HepG2 (cell line): Measurements from ENCODE around the gene RSRC2. TPM values are rescaled to one million over a fixed set of nuclear protein-coding genes. Genes with fewer than 3 reads are reported as not detected.
A peak's percentile ranks its signal among the peaks of the same experiment; 100 is the strongest.

ENCODE experiments used
- BCL6 ChIP-seq: IDR thresholded peaks from 2 replicates; pipeline ENCODE4 v1.6.1; 2016; ENCODE audit warnings: missing genetic modification reagents, missing compliant biosample characterization
- CEBPG ChIP-seq: IDR thresholded peaks from 2 replicates; pipeline ENCODE4 v1.6.1; 2016
- CENPX ChIP-seq: sonication (generic); formaldehyde crosslinking; IDR thresholded peaks from 2 replicates; pipeline ENCODE4 v1.9.0; 2021; ENCODE audit warnings: mild to moderate bottlenecking, missing genetic modification reagents, moderate library complexity
- FIP1L1 ChIP-seq: fragments of 200-400 bp; formaldehyde crosslinking; IDR thresholded peaks from 2 replicates; pipeline ENCODE4 v1.6.1; 2018; ENCODE audit warnings: low read depth, mild to moderate bottlenecking, low read length, moderate library complexity, borderline replicate concordance; ENCODE audit not compliant: insufficient read depth
- FOSL1 ChIP-seq: sonication (generic); formaldehyde crosslinking; IDR thresholded peaks from 2 replicates; pipeline ENCODE4 v1.9.0; 2021; ENCODE audit warnings: missing genetic modification reagents, borderline replicate concordance
- FOSL2 ChIP-seq: sonication (generic); formaldehyde crosslinking; IDR thresholded peaks from 2 replicates; pipeline ENCODE4 v1.4.0; 2020; ENCODE audit warnings: missing genetic modification reagents
- GFI1 ChIP-seq: sonication (generic); formaldehyde crosslinking; IDR thresholded peaks from 2 replicates; pipeline ENCODE4 v1.5.0; 2020; ENCODE audit warnings: missing genetic modification reagents, mild to moderate bottlenecking, borderline replicate concordance
- GMEB1 ChIP-seq: sonication (generic); formaldehyde crosslinking; IDR thresholded peaks from 2 replicates; pipeline ENCODE4 v1.5.1; 2020; ENCODE audit warnings: missing genetic modification reagents, mild to moderate bottlenecking, borderline replicate concordance
- GTF2F1 ChIP-seq: fragments of 150-350 bp; IDR thresholded peaks from 2 replicates; pipeline ENCODE4 v1.6.1; 2014; ENCODE audit warnings: low read length
- MEIS1 ChIP-seq: sonication (generic); formaldehyde crosslinking; IDR thresholded peaks from 2 replicates; pipeline ENCODE4 v1.9.0; 2021; ENCODE audit warnings: mild to moderate bottlenecking, missing genetic modification reagents, moderate library complexity, borderline replicate concordance
- REL ChIP-seq: sonication (generic); formaldehyde crosslinking; conservative IDR thresholded peaks from 2 replicates; pipeline ENCODE4 v1.8.0; 2022; ENCODE audit warnings: mild to moderate bottlenecking, missing genetic modification reagents, moderate library complexity
- RFX5 ChIP-seq: IDR thresholded peaks from 2 replicates; pipeline ENCODE4 v1.6.1; 2011; ENCODE audit warnings: low read depth, low read length, improper control_type of control experiment
- RXRB ChIP-seq: IDR thresholded peaks from 2 replicates; pipeline ENCODE4 v1.6.1; 2016; ENCODE audit warnings: borderline replicate concordance, missing genetic modification reagents, missing compliant biosample characterization
- SMARCC2 ChIP-seq: fragments of 450-650 bp; IDR thresholded peaks from 2 replicates; pipeline ENCODE4 v1.6.1; 2017; ENCODE audit warnings: antibody characterized with exemption, mild to moderate bottlenecking
- YEATS2 ChIP-seq: sonication (generic); formaldehyde crosslinking; IDR thresholded peaks from 2 replicates; pipeline ENCODE4 v1.4.0; 2020; ENCODE audit warnings: missing genetic modification reagents, borderline replicate concordance
- ZHX1 ChIP-seq: sonication (generic); formaldehyde crosslinking; IDR thresholded peaks from 2 replicates; pipeline ENCODE4 v1.8.1; 2022; ENCODE audit warnings: low read depth, mild to moderate bottlenecking, missing genetic modification reagents
- ZNF274 ChIP-seq: sonication (generic); formaldehyde crosslinking; IDR thresholded peaks from 2 replicates; pipeline ENCODE4 v1.5.1; 2020; ENCODE audit warnings: mild to moderate bottlenecking, missing genetic modification reagents
- ZNF333 ChIP-seq: sonication (generic); formaldehyde crosslinking; IDR thresholded peaks from 2 replicates; pipeline ENCODE4 v1.4.0; 2020; ENCODE audit warnings: mild to moderate bottlenecking, missing genetic modification reagents, borderline replicate concordance
- ZNF335 ChIP-seq: sonication (generic); formaldehyde crosslinking; IDR thresholded peaks from 2 replicates; pipeline ENCODE4 v1.4.0; 2020; ENCODE audit warnings: missing genetic modification reagents
- ZNF383 ChIP-seq: sonication (generic); formaldehyde crosslinking; IDR thresholded peaks from 2 replicates; pipeline ENCODE4 v1.4.0; 2020; ENCODE audit warnings: missing genetic modification reagents, mild to moderate bottlenecking, borderline replicate concordance
- ZNF414 ChIP-seq: sonication (generic); formaldehyde crosslinking; IDR thresholded peaks from 2 replicates; pipeline ENCODE4 v1.5.0; 2020; ENCODE audit warnings: missing genetic modification reagents
- ZNF781 ChIP-seq: sonication (generic); formaldehyde crosslinking; IDR thresholded peaks from 2 replicates; pipeline ENCODE4 v1.5.1; 2020; ENCODE audit warnings: borderline replicate concordance, mild to moderate bottlenecking, missing genetic modification reagents; ENCODE audit errors: not compliant biosample characterization
- polyA plus RNA-seq, 8 experiments: library from polyadenylated mRNA; depleted of rRNA in 3 of 8; stranded (reverse) in 7 of 8; unstranded in 1 of 8; fragments of >200 nt; fragmentation: Illumina TruSeq in 4 of 8; extraction: Trizol in 4 of 8; gene quantifications; 2 replicates each; pipeline versions ENCODE4 v1.2.1 to v1.2.3, GENCODE V29; 2011 to 2016; ENCODE audit warnings: low read depth in 4 of 8, missing spikeins in 1 of 8, mixed read lengths in 1 of 8; ENCODE audit not compliant: insufficient read depth in 1 of 8
- total RNA-seq, 5 experiments: library from RNA; depleted of rRNA; stranded (reverse); fragments of >200 nt; fragmentation: Illumina TruSeq; extraction: Trizol; gene quantifications; 2 replicates each; pipeline ENCODE4 v1.2.3, GENCODE V29; 2016; ENCODE audit warnings: low read depth in 1 of 5
- TF ChIP-seq, protein P1 (sequence below), 2 experiments: fragments of 450-650 bp in 1 of 2; sonication (generic) in 1 of 2; formaldehyde crosslinking; IDR thresholded peaks; 2 replicates each; pipeline versions ENCODE4 v1.5.0 to v1.8.0; 2020 to 2022; ENCODE audit warnings: mild to moderate bottlenecking in 1 of 2, missing genetic modification reagents in 1 of 2

RSRC2 gene
- total and polyA plus RNA-seq, 2 of the 13 experiments (the other 11 are each of a cell fraction or from before 2014, with no cell fraction given), result 31.4 to 77.8 TPM

DNA sequence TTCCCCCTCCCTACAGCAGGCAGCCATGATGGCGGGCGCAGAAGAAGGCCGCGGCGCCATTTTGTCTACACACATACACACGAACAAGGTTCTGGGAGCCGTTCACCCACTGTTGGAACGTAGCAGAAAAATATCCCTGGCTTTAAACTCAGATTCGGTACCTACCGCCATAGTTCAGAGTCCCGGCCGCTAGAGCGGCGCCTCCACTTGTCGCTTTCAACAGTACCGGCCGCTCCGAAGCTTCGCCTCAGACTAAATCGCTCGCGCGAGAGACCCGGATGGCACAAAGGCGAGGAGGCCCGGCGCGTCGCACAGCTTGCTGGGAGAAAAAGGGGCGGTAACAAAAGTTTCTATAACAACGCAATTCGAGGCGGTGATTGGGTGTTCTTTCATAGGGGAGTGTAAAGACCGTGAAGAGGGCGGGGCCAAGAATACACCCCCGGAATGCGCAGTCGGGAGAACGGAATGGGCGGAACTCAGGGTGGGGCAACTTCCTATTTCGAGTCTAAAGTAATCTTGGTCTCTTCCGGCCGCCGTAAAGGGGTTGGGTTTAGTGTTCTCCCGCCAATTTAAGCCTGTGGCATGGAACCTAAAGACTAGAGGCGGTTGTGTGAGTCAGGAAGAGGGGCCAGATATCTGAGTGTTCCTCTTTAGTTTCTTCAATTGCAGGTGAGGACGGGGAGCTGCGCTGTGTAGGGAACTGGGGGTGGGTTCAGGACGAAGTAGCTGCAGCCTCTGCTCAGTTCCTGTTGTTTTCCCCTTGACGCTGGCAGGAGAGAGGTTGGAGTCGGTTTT is at the start of gene RSRC2, which contains the start of gene KNTC1 (continued):
- TF ChIP-seq, protein P1, sequence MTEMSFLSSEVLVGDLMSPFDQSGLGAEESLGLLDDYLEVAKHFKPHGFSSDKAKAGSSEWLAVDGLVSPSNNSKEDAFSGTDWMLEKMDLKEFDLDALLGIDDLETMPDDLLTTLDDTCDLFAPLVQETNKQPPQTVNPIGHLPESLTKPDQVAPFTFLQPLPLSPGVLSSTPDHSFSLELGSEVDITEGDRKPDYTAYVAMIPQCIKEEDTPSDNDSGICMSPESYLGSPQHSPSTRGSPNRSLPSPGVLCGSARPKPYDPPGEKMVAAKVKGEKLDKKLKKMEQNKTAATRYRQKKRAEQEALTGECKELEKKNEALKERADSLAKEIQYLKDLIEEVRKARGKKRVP (CRISPR knock-in tag; IDR thresholded peaks at IDR 0.05), result peak in 1 of 2 experiments; percentile 61; a peak in 1 of 4 replicates
- no peak for TF ChIP-seq SMARCC2
- no peak for TF ChIP-seq MEIS1 (CRISPR knock-in tag)
- no peak for TF ChIP-seq CENPX
- peak; percentile 88 for TF ChIP-seq ZNF781 (CRISPR knock-in tag)
- peak; percentile 55; the same call in 1 of the 2 replicates for TF ChIP-seq ZNF335
- peak; percentile 45 for TF ChIP-seq FOSL2 (CRISPR knock-in tag)
- TF ChIP-seq CEBPG (CRISPR knock-in tag), result peak; percentile 69
- peak; percentile 92 for TF ChIP-seq YEATS2
- no peak for TF ChIP-seq FOSL1 (CRISPR knock-in tag)
- 0 out of 2 replicates have a peak, but pooled peaks have one; percentile 6 for TF ChIP-seq RXRB
- 0 out of 2 replicates have a peak, but pooled peaks have one; percentile 48 for TF ChIP-seq ZNF383 (CRISPR knock-in tag)
- peak; percentile 91 for TF ChIP-seq ZHX1
- no peak for TF ChIP-seq ZNF414 (CRISPR knock-in tag)
- TF ChIP-seq RFX5, result 0 out of 2 replicates have a peak, but pooled peaks have one; percentile 12
- TF ChIP-seq FIP1L1, result no peak
- TF ChIP-seq BCL6 (CRISPR knock-in tag), result 0 out of 2 replicates have a peak, but pooled peaks have one; percentile 18
- no peak; the same call in 1 of the 2 replicates for TF ChIP-seq ZNF274 (CRISPR knock-in tag)
- 0 out of 2 replicates have a peak, but pooled peaks have one; percentile 16 for TF ChIP-seq GTF2F1
- 0 out of 2 replicates have a peak, but pooled peaks have one; percentile 37 for TF ChIP-seq GFI1 (CRISPR knock-in tag)
- no peak for TF ChIP-seq ZNF333 (CRISPR knock-in tag)
- TF ChIP-seq REL (CRISPR knock-in tag), result peak; percentile 87; the same call in 1 of the 2 replicates
- TF ChIP-seq GMEB1 (CRISPR knock-in tag), result peak; percentile 66
